H1 (cell line): Measurements from ENCODE around the gene EIF2S3B. TPM values are rescaled to one million over a fixed set of nuclear protein-coding genes. Genes with fewer than 3 reads are reported as not detected.

ENCODE experiments used
- CTCF ChIA-PET: fragments of 300-600 bp; sonication (Branson Sonifier 250); formaldehyde crosslinking; loops from one replicate; lab custom pipeline; 2021; ENCODE audit not compliant: partially characterized antibody; lab: Charles Lee
- POLR2A ChIA-PET: fragments of 300-600 bp; sonication (Branson Sonifier 250); formaldehyde crosslinking; loops from one replicate; lab custom pipeline; 2021; ENCODE audit warnings: inconsistent platforms; ENCODE audit not compliant: partially characterized antibody; lab: Charles Lee
- DNase-seq, 2 experiments: peaks; one replicate each; pipeline versions ENCODE4 v3.0.0 to v3.0.0-alpha.2; 2010 to 2022; ENCODE audit warnings: low spot score in 2 of 2, low read depth in 1 of 2, mixed read lengths in 1 of 2
- FAIRE-seq: peaks from 2 replicates; lab custom pipeline; 2011; peaks lifted over from hg19 to GRCh38; lab: Jason Lieb, UNC
- H2AFZ ChIP-seq: 2 replicates; pipeline ENCODE4 v1.8.1; 2012; ENCODE audit warnings: low read length, inconsistent platforms
- H2AK5ac ChIP-seq: 2 replicates; pipeline ENCODE4 v1.6.1; 2013; ENCODE audit warnings: low read depth, low read length
- H2BK120ac ChIP-seq: replicated peaks from 2 replicates; pipeline ENCODE3; 2013; ENCODE audit warnings: low read depth, low read length, inconsistent platforms
- H2BK12ac ChIP-seq: 2 replicates; pipeline ENCODE4 v1.6.1; 2013; ENCODE audit warnings: low read depth, low read length
- H2BK15ac ChIP-seq: 2 replicates; pipeline ENCODE4 v1.6.1; 2013; ENCODE audit warnings: low read length
- H2BK20ac ChIP-seq: 2 replicates; pipeline ENCODE4 v1.6.1; 2013; ENCODE audit warnings: low read length
- H2BK5ac ChIP-seq: 2 replicates; pipeline ENCODE4 v1.6.1; 2013; ENCODE audit warnings: low read depth, low read length
- H3K14ac ChIP-seq: 2 replicates; pipeline ENCODE4 v1.6.1; 2013; ENCODE audit warnings: inconsistent platforms; ENCODE audit not compliant: insufficient read length
- H3K18ac ChIP-seq: 2 replicates; pipeline ENCODE4 v1.6.1; 2013; ENCODE audit warnings: low read length; ENCODE audit errors: extremely low read depth
- H3K23ac ChIP-seq: 2 replicates; pipeline ENCODE4 v1.6.1; 2013; ENCODE audit warnings: inconsistent platforms; ENCODE audit not compliant: insufficient read length
- H3K23me2 ChIP-seq: 2 replicates; pipeline ENCODE4 v1.6.1; 2013; ENCODE audit warnings: low read depth, low read length
- H3K27ac ChIP-seq: 2 replicates; pipeline ENCODE4 v1.6.1; 2011; ENCODE audit warnings: low read depth, low read length, inconsistent platforms
- H3K27me3 ChIP-seq, 4 experiments: replicated peaks in 1 of 4; 1 replicate in 1 of 4; 2 replicates in 3 of 4; pipeline versions ENCODE4 v1.6.1 to v1.8.1; 2011 to 2013; ENCODE audit warnings: low read length in 3 of 4, mild to moderate bottlenecking in 3 of 4, inconsistent platforms in 2 of 4, mixed read lengths in 2 of 4, moderate library complexity in 1 of 4; ENCODE audit not compliant: control insufficient read depth in 3 of 4, insufficient read depth in 3 of 4; ENCODE audit errors: extremely low read depth in 1 of 4
- H3K36me3 ChIP-seq, 4 experiments: 2 replicates each; pipeline versions ENCODE4 v1.6.1 to v1.8.1; 2011 to 2013; ENCODE audit warnings: mild to moderate bottlenecking in 4 of 4, low read length in 3 of 4, moderate library complexity in 2 of 4, control low read depth in 1 of 4, inconsistent platforms in 1 of 4; ENCODE audit not compliant: insufficient read depth in 4 of 4, control insufficient read depth in 2 of 4
- H3K4ac ChIP-seq: replicated peaks from 2 replicates; pipeline ENCODE3; 2013; ENCODE audit warnings: low read length, low read depth, mixed read lengths, inconsistent platforms; ENCODE audit not compliant: insufficient read length
- H3K4me1 ChIP-seq, 4 experiments: replicated peaks in 1 of 4; 1 replicate in 1 of 4; 2 replicates in 3 of 4; pipeline versions ENCODE4 v1.6.1 to v1.8.1; 2011 to 2013; ENCODE audit warnings: low read length in 3 of 4, inconsistent platforms in 2 of 4, mixed read lengths in 1 of 4; ENCODE audit not compliant: insufficient read depth in 4 of 4, control insufficient read depth in 3 of 4
- H3K4me2 ChIP-seq, 2 experiments: 2 replicates each; pipeline versions ENCODE4 v1.6.1 to v1.8.1; 2011 to 2013; ENCODE audit warnings: low read depth in 2 of 2, low read length in 2 of 2, control low read depth in 1 of 2, inconsistent platforms in 1 of 2, mild to moderate bottlenecking in 1 of 2; ENCODE audit not compliant: insufficient read depth in 1 of 2
- H3K4me3 ChIP-seq, 4 experiments: fragments of 200-600, 300-600 bp in 1 of 4; sonication (generic), shearing (Covaris generic), sonication (Bioruptor Twin) in 1 of 4; 2 replicates each; pipeline versions ENCODE4 v1.5.1 to v1.8.1; 2011 to 2016; ENCODE audit warnings: low read length in 4 of 4, low read depth in 3 of 4, control low read depth in 2 of 4, inconsistent platforms in 2 of 4, mild to moderate bottlenecking in 2 of 4, mixed read lengths in 1 of 4, moderate library complexity in 1 of 4; ENCODE audit not compliant: insufficient read depth in 2 of 4; ENCODE audit errors: extremely low read depth in 1 of 4
- H3K56ac ChIP-seq: replicated peaks from 2 replicates; pipeline ENCODE3; 2013; ENCODE audit warnings: low read depth, mild to moderate bottlenecking, mixed read lengths, low read length, inconsistent platforms; ENCODE audit not compliant: insufficient read length
- H3K79me1 ChIP-seq: 2 replicates; pipeline ENCODE4 v1.6.1; 2013; ENCODE audit warnings: low read depth, low read length, control low read depth
- H3K79me2 ChIP-seq, 2 experiments: 2 replicates each; pipeline versions ENCODE4 v1.6.1 to v1.8.1; 2012 to 2013; ENCODE audit warnings: low read length in 2 of 2, mild to moderate bottlenecking in 2 of 2, inconsistent platforms in 1 of 2; ENCODE audit not compliant: insufficient read depth in 2 of 2, control insufficient read depth in 1 of 2
- H3K9ac ChIP-seq, 4 experiments: replicated peaks in 1 of 4; 1 replicate in 1 of 4; 2 replicates in 3 of 4; pipeline versions ENCODE4 v1.6.1 to v1.8.1; 2011 to 2013; ENCODE audit warnings: low read depth in 3 of 4, low read length in 3 of 4, control low read depth in 2 of 4, mild to moderate bottlenecking in 2 of 4, moderate library complexity in 2 of 4, inconsistent platforms in 1 of 4; ENCODE audit errors: extremely low read depth in 1 of 4
- H3K9me3 ChIP-seq, 2 experiments: 2 replicates each; pipeline versions ENCODE4 v1.6.1 to v1.8.1; 2012 to 2013; ENCODE audit warnings: mild to moderate bottlenecking in 2 of 2, moderate library complexity in 2 of 2, control low read depth in 1 of 2, inconsistent platforms in 1 of 2, low read depth in 1 of 2, low read length in 1 of 2, mixed read lengths in 1 of 2; ENCODE audit not compliant: insufficient read depth in 2 of 2
- H4K20me1 ChIP-seq, 2 experiments: replicated peaks in 1 of 2; 2 replicates each; pipeline versions ENCODE3 to v1.8.1; 2011 to 2013; ENCODE audit warnings: inconsistent platforms in 2 of 2, low read length in 2 of 2, mild to moderate bottlenecking in 1 of 2; ENCODE audit not compliant: insufficient read depth in 2 of 2, control insufficient read depth in 1 of 2
- H4K5ac ChIP-seq: 2 replicates; pipeline ENCODE4 v1.6.1; 2013; ENCODE audit warnings: low read length, low read depth, mixed read lengths, inconsistent platforms; ENCODE audit not compliant: insufficient read length
- H4K8ac ChIP-seq: 2 replicates; pipeline ENCODE4 v1.8.0; 2013; ENCODE audit warnings: mild to moderate bottlenecking, moderate library complexity, low read length, inconsistent platforms; ENCODE audit not compliant: insufficient read depth; ENCODE audit errors: extremely low read depth
- H4K91ac ChIP-seq: replicated peaks from 2 replicates; pipeline ENCODE3; 2013; ENCODE audit warnings: low read length, mixed read lengths, inconsistent platforms; ENCODE audit not compliant: insufficient read length
- CHD1 ChIP-seq: IDR thresholded peaks from 2 replicates; pipeline ENCODE4 v1.6.1; 2012; ENCODE audit warnings: low read depth, low read length, improper control_type of control experiment
- RNF2 ChIP-seq: fragments of 200-900, 300-1000 bp; sonication (generic); IDR thresholded peaks from 2 replicates; pipeline ENCODE4 v1.7.1; 2016; ENCODE audit warnings: borderline replicate concordance, low read depth, mild to moderate bottlenecking, antibody characterized with exemption, low read length; ENCODE audit not compliant: poor library complexity, severe bottlenecking; ENCODE audit errors: missing control alignments
- TBP ChIP-seq: IDR thresholded peaks from 2 replicates; pipeline ENCODE4 v1.6.1; 2011; ENCODE audit warnings: low read depth, low read length, improper control_type of control experiment
- WGBS, 2 experiments: shearing (Covaris generic) in 1 of 2; methylation state at CpG; one replicate each; pipeline versions ENCODE4 v1.1.6 to v1.1.7; 2013 to 2015; ENCODE audit warnings: low lambda C conversion rate in 2 of 2, mixed read lengths in 2 of 2, inconsistent platforms in 1 of 2, low coverage in 1 of 2, missing lambda C conversion rate in 1 of 2; ENCODE audit not compliant: insufficient replicate concordance in 2 of 2, insufficient coverage in 1 of 2, insufficient read length in 1 of 2; ENCODE audit errors: extremely low coverage in 1 of 2, missing lambda C conversion rate in 1 of 2; 5-methylcytosine and 5-hydroxymethylcytosine counted together
- polyA plus RNA-seq, 7 experiments: library from polyadenylated mRNA; depleted of rRNA in 3 of 7; stranded (reverse) in 5 of 7; unstranded in 2 of 7; fragments of >200 nt in 5 of 7; fragments of 200-250 nt in 2 of 7; gene quantifications; 1 replicate in 5 of 7; 2 replicates in 1 of 7; 4 replicates in 1 of 7; pipeline versions ENCODE4 v1.2.1 to v1.2.3, GENCODE V29; 2011 to 2013; ENCODE audit warnings: missing spikeins in 2 of 7, mixed read lengths in 2 of 7
- total RNA-seq: library from RNA; stranded (reverse); fragmentation: NEBNext Ultra II Directional; extraction: Animal tissue kit (Norgen Biotek cat#: 25700); gene quantifications from 2 replicates; pipeline ENCODE4 v1.2.1, GENCODE V29; 2021

Gene EIF2S3B
- total and polyA plus RNA-seq, 2 of the 8 experiments (the other 6 are each of a cell fraction or from before 2014, with no cell fraction given): 3.1 to 6.7 TPM

- no peak overlapping the region for H3K4me2 ChIP-seq
- no peak overlapping the region for H2BK20ac ChIP-seq
- no peak overlapping the region for H3K14ac ChIP-seq
- H2AK5ac ChIP-seq: no peak overlapping the region
- no peaks in the 10 kb centered on the region for H4K20me1 ChIP-seq
- no peaks in the 10 kb centered on the region for H3K36me3 ChIP-seq
- H2BK120ac ChIP-seq: no peak overlapping the region
- no peak overlapping the region for H3K4me3 ChIP-seq
- no peak overlapping the region for H3K27ac ChIP-seq
- H3K79me1 ChIP-seq: no peaks in the 10 kb centered on the region
- H3K4ac ChIP-seq: no peak overlapping the region
- no peak overlapping the region for H3K56ac ChIP-seq
- no peak for FAIRE-seq
- no peak overlapping the region for H2AFZ ChIP-seq
- WGBS, 2 experiments: 68% methylated on average over 1 of the region's 1 CpG; no CpG with 5 or more reads in 1 of the 2 experiments
- H3K27me3 ChIP-seq: no peaks in the 10 kb centered on the region
- no peaks in the 10 kb centered on the region for H3K4me1 ChIP-seq
- no peak overlapping the region for H3K9ac ChIP-seq
- TF ChIP-seq RNF2 (no peak), CHD1 (no peak), TBP (no peak)
- TF ChIP-seq, all 59 proteins: peak for 0
- H2BK12ac ChIP-seq: no peak overlapping the region
- ChIA-PET CTCF (no interaction called here), POLR2A (no interaction called here)
- H3K9me3 ChIP-seq: no peaks in the 10 kb centered on the region; a peak in 1 of 4 replicates
- no peak overlapping the region for H2BK5ac ChIP-seq
- DNase-seq: no peak
- no peak overlapping the region for H2BK15ac ChIP-seq
- H3K23ac ChIP-seq: no peak overlapping the region
- no peaks in the 10 kb centered on the region for H3K79me2 ChIP-seq
- no peak overlapping the region for H4K8ac ChIP-seq
- H3K18ac ChIP-seq: no peak overlapping the region
- H3K23me2 ChIP-seq: no peaks in the 10 kb centered on the region
- no peak overlapping the region for H4K5ac ChIP-seq
- no peak overlapping the region for H4K91ac ChIP-seq
These were observed 7.6 kb upstream of the EIF2S3B start for GRCh38 chr12:10498042-10498441.
